Measurements from ENCODE around the gene GALNT9. TPM values are rescaled to one million over a fixed set of nuclear protein-coding genes. Genes with fewer than 3 reads are reported as not detected.
A peak's percentile ranks its signal among the peaks of the same experiment; 100 is the strongest.

GALNT9 gene
- total and polyA plus RNA-seq, 2 donors (not counting 1 experiment from before 2014, with no cell fraction given) = 0.10 to 2.8 TPM

DNA sequence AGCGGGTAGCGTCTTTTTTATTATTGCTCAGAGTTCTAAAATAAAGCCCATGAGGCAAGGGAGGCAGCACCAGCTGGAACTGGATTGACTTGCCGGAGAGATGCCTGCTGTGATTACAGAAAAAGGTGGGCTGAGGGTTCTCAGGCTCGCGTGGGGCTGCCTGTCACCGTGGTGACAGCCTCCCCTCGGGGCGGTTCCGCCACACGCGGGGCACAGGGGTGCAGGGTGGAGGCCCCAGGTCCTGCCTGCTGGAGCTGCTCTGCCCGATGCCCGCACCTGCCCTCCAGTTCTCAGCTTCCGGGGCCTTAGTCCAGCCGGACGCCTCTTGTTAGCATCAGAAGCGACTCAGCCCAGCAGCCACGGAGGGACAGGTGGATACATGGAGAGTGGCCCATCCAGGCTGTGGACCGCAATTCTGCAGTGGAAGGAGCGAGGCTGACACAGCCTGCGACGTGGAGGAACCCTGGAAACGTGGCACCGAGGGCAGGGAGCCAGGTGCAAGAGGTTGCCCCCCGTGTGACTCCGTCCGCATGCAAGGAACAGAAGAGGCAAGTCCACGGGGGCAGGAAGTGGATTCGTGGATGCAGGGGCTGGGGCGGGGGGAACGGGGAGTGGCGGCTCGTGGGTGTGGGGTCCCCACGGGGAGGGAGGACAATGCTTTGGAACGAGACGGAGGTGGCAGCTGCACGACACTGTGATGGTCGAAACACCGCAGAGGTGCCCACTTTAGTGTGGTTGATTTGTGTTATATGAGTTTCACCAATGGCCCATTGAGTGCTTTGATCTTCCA, 79.5 kb downstream of the GALNT9 start:
- no peak overlapping the region for H3K27ac ChIP-seq (ENCODE audit: insufficient read depth, low read length)
- no peaks in the 10 kb centered on the region for H3K9me3 ChIP-seq (ENCODE audit: control insufficient read depth, insufficient read depth, low read depth, low read length)
- H4K20me1 ChIP-seq (ENCODE audit: control insufficient read depth, extremely low read depth, insufficient read depth, low read length) = no peaks in the 10 kb centered on the region
- H2AFZ ChIP-seq (ENCODE audit: low read length) = no peak overlapping the region
- H3K4me1 ChIP-seq (ENCODE audit: control insufficient read depth, extremely low read depth, insufficient read depth, low read length) = no peaks in the 10 kb centered on the region
- H3K4me3 ChIP-seq (replicated peaks in 1 of 4; ENCODE audit: control extremely low read depth in 1 of 4, insufficient read depth in 1 of 4, low read depth in 3 of 4, low read length in 4 of 4) = no peak overlapping the region
- H3K36me3 ChIP-seq (ENCODE audit: control insufficient read depth, insufficient read depth, low read length) = no peaks in the 10 kb centered on the region
- H3K79me2 ChIP-seq (ENCODE audit: control insufficient read depth, insufficient read depth, low read length) = no peaks in the 10 kb centered on the region
- no peaks in the 10 kb centered on the region for H3K27me3 ChIP-seq (ENCODE audit: control insufficient read depth, insufficient read depth, low read length)
- H3K9ac ChIP-seq (ENCODE audit: insufficient read depth, low read length) = no peak overlapping the region
- TF ChIP-seq, protein P1, sequence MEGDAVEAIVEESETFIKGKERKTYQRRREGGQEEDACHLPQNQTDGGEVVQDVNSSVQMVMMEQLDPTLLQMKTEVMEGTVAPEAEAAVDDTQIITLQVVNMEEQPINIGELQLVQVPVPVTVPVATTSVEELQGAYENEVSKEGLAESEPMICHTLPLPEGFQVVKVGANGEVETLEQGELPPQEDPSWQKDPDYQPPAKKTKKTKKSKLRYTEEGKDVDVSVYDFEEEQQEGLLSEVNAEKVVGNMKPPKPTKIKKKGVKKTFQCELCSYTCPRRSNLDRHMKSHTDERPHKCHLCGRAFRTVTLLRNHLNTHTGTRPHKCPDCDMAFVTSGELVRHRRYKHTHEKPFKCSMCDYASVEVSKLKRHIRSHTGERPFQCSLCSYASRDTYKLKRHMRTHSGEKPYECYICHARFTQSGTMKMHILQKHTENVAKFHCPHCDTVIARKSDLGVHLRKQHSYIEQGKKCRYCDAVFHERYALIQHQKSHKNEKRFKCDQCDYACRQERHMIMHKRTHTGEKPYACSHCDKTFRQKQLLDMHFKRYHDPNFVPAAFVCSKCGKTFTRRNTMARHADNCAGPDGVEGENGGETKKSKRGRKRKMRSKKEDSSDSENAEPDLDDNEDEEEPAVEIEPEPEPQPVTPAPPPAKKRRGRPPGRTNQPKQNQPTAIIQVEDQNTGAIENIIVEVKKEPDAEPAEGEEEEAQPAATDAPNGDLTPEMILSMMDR (conservative IDR thresholded peaks at IDR 0.05 in 1 of 2, IDR thresholded peaks at IDR 0.05 in 1 of 2; ENCODE audit: low read depth in 1 of 2, low read length in 2 of 2) = no peak
- TF ChIP-seq EZH2 (IDR thresholded peaks at IDR 0.05; ENCODE audit: low read length, missing control alignments) = no peak
- H3K4me2 ChIP-seq (ENCODE audit: extremely low read depth, insufficient read depth, low read length) = no peak overlapping the region
- DNase-seq (ENCODE audit: low read depth in 2 of 2) = no peak

DNA sequence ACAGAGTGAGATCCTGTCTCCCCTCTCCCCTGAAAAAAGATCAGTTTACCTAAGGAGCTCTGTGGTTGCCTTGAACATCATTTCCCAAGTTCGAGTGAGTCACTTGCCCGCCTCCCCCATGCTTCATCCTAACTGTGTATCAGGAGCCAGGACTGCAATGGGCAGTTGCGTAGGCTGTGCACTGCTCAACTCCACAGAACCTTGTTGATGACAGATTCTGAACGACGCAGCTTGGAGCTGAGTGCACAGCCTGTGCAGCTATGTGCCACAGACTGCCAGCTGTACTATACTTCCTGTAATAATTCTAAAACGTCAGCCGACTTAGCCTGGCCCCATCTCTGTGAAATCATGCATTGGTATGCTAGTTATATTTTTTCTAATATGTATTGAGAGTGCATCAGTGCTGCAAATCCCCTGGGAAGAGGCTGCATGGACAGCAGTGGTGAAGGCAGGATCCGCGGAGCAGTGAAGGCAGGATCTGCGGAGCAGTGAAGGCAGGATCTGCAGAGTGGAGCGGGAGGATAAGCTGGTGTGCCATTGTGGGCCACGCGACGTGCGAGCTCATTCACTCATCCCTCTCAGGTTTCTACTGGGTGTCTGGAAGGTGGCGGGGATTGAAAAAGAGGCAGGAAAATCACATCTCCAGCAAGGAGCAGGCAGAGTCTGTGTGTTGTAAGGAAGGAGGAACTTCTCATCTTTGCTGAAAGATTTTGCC, 80.8 kb downstream of the GALNT9 start:
- H3K27me3 ChIP-seq (ENCODE audit: control insufficient read depth, insufficient read depth, low read length) = no peaks in the 10 kb centered on the region
- no peak overlapping the region for H3K4me3 ChIP-seq (replicated peaks in 1 of 4; ENCODE audit: control extremely low read depth in 1 of 4, insufficient read depth in 1 of 4, low read depth in 3 of 4, low read length in 4 of 4)
- H3K27ac ChIP-seq (ENCODE audit: insufficient read depth, low read length) = no peak overlapping the region
- no peak overlapping the region for H3K4me2 ChIP-seq (ENCODE audit: extremely low read depth, insufficient read depth, low read length)
- H3K4me1 ChIP-seq (ENCODE audit: control insufficient read depth, extremely low read depth, insufficient read depth, low read length) = no peaks in the 10 kb centered on the region
- no peaks in the 10 kb centered on the region for H3K79me2 ChIP-seq (ENCODE audit: control insufficient read depth, insufficient read depth, low read length)
- H4K20me1 ChIP-seq (ENCODE audit: control insufficient read depth, extremely low read depth, insufficient read depth, low read length) = no peaks in the 10 kb centered on the region
- no peak overlapping the region for H2AFZ ChIP-seq (ENCODE audit: low read length)
- no peak overlapping the region for H3K9ac ChIP-seq (ENCODE audit: insufficient read depth, low read length)
- no peaks in the 10 kb centered on the region for H3K36me3 ChIP-seq (ENCODE audit: control insufficient read depth, insufficient read depth, low read length)
- H3K9me3 ChIP-seq (ENCODE audit: control insufficient read depth, insufficient read depth, low read depth, low read length) = no peaks in the 10 kb centered on the region
- peak in 1 of 2 donors; percentile 39 for DNase-seq (ENCODE audit: low read depth in 2 of 2)
- TF ChIP-seq, protein P1 (conservative IDR thresholded peaks at IDR 0.05 in 1 of 2, IDR thresholded peaks at IDR 0.05 in 1 of 2; ENCODE audit: low read depth in 1 of 2, low read length in 2 of 2) = no peak
- TF ChIP-seq EZH2 (IDR thresholded peaks at IDR 0.05; ENCODE audit: low read length, missing control alignments) = no peak

DNA sequence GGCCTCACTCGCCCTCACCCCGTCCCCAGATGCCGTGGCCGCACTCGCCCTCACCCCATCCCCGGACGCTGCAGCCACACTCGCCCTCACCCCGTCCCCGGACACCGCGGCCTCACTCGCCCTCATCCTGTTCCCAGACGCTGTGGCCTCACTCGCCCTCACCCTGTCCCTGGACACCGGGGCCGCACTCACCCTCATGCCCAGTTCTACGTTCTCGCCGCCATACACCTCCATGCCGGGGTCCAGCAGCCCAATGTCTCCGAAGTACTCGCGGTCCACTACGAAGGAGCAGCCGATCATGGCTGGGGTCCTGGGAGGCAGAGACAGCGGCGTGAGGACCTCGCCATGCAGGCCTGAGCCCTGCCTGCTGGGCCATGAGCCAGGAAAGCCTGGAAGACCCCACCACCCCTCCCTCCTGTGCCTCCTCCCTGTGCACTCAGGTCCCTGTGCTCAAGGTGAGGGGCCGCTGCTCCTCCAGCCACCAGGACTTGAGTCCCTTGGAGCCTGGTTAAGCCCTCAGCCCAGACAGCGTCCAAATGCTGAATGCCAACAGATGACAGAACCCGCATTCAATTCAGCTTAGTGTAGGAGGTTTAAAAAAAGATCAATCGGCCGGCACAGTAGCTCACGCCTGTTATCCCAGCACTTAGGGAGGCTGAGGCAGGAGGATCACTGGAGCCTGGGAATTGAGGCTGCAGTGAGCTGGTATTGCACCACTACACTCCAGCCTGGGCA, 81.5 kb downstream of the GALNT9 start:
- no peak overlapping the region for H3K27ac ChIP-seq (ENCODE audit: insufficient read depth, low read length)
- H3K27me3 ChIP-seq (ENCODE audit: control insufficient read depth, insufficient read depth, low read length) = no peaks in the 10 kb centered on the region
- no peaks in the 10 kb centered on the region for H4K20me1 ChIP-seq (ENCODE audit: control insufficient read depth, extremely low read depth, insufficient read depth, low read length)
- no peak for DNase-seq (ENCODE audit: low read depth in 2 of 2)
- no peak overlapping the region for H2AFZ ChIP-seq (ENCODE audit: low read length)
- H3K36me3 ChIP-seq (ENCODE audit: control insufficient read depth, insufficient read depth, low read length) = no peaks in the 10 kb centered on the region
- TF ChIP-seq, protein P1 (conservative IDR thresholded peaks at IDR 0.05 in 1 of 2, IDR thresholded peaks at IDR 0.05 in 1 of 2; ENCODE audit: low read depth in 1 of 2, low read length in 2 of 2) = no peak
- TF ChIP-seq EZH2 (IDR thresholded peaks at IDR 0.05; ENCODE audit: low read length, missing control alignments) = no peak
- no peaks in the 10 kb centered on the region for H3K4me1 ChIP-seq (ENCODE audit: control insufficient read depth, extremely low read depth, insufficient read depth, low read length)
- H3K4me2 ChIP-seq (ENCODE audit: extremely low read depth, insufficient read depth, low read length) = no peak overlapping the region
- no peaks in the 10 kb centered on the region for H3K9me3 ChIP-seq (ENCODE audit: control insufficient read depth, insufficient read depth, low read depth, low read length)
- no peak overlapping the region for H3K4me3 ChIP-seq (replicated peaks in 1 of 4; ENCODE audit: control extremely low read depth in 1 of 4, insufficient read depth in 1 of 4, low read depth in 3 of 4, low read length in 4 of 4)
- H3K9ac ChIP-seq (ENCODE audit: insufficient read depth, low read length) = no peak overlapping the region
- no peaks in the 10 kb centered on the region for H3K79me2 ChIP-seq (ENCODE audit: control insufficient read depth, insufficient read depth, low read length)
